Renal cortex interstitium (tissue), 11 donors: Measurements from ENCODE around the gene C14orf132. TPM values are rescaled to one million over a fixed set of nuclear protein-coding genes. Genes with fewer than 3 reads are reported as not detected.
"Not testable (repeated sequence)": the region's sequence is repeated elsewhere in the genome, so short reads cannot be mapped to it uniquely, and the experiment has no call there.

Experiments used
- DNase-seq, 11 donors: peaks; one replicate each; pipeline ENCODE4 v3.0.0-alpha.2; 2013; ENCODE audit warnings: low read depth in 9 of 11, low spot score in 4 of 11; ENCODE audit errors: extremely low read depth in 1 of 11
- polyA plus RNA-seq, 3 donors: library from polyadenylated mRNA; unstranded; fragments of 120-200 nt; gene quantifications; one replicate each; pipeline ENCODE4 v1.2.1, GENCODE V29; 2013; ENCODE audit not compliant: insufficient read length in 3 of 3

The C14orf132 gene
- polyA plus RNA-seq, 3 donors: 30.9 to 37.1 (median 31.4) TPM

DNA sequence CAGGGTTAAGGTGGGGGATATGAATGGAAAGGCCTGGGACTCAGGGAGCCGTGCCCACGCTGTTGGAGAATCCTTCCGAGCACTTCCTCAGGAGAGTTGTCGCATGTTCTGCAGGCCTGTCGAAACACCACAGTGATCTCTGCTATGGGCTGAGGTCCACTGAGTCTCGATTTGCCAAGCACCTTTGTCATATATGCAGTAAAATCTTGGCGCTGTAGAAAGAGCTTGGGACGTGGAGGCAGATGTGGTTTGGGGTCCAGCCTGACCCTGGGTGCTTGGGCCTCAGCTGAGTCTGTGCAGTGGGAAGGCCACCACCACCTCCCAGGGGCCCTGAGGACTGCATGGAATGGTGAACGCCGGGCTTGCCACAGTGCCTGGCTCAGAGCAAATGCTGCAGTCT lies 32.9 kb downstream of the C14orf132 start:
- no peak for DNase-seq

DNA sequence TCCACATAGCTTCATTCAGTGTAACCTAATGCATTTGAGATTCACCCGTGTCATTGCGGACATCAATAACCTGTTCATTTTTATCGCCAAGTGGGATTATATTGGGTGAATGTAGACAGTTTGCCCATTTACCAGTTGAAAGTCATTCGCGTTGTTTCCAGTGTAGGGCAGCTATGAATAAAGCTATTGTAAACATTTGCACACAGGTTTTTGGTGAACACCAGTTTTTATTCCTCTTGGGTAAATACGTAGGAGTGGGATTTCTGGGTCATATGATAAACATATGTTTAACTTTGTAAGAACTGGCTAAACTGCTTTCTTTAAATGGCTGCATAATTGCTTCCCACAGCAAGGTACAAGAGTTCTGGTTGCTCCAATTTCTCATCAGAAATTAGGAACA lies 33.6 kb downstream of the C14orf132 start:
- no peak for DNase-seq

DNA sequence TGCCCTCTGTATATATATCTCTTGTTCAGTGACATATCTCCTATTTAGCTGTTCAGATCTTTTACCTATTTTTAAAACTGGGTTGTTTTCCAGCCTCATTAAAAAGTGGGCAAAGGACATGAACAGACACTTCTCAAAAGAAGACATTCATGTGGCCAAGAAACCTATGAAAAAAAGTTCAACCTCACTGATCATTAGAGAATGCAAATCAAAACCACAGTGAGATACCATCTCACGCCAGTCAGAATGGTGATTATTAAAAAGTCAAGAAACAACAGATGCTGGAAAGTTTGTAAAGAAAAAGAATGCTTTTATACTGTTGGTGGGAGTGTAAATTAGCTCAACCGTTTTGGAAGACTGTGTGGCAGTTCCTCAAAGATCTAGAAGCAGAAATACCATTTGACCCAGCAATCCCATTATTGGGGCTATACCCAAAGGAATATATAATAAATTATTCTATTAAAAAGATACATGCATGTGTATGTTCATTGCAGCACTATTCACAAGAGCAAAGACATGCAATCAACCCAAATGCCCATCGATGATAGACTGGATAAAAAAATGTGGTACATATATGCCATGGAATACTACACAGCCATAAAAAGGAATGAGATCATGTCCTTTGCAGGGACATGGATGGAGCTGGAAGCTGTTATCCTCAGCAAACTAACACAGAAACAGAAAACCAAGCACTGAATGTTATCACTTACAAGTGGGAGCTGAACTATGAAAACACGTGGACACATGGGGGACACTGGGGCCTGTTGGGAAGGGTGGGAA lies 34.3 kb downstream of the C14orf132 start:
- DNase-seq: not testable (repeated sequence)

DNA sequence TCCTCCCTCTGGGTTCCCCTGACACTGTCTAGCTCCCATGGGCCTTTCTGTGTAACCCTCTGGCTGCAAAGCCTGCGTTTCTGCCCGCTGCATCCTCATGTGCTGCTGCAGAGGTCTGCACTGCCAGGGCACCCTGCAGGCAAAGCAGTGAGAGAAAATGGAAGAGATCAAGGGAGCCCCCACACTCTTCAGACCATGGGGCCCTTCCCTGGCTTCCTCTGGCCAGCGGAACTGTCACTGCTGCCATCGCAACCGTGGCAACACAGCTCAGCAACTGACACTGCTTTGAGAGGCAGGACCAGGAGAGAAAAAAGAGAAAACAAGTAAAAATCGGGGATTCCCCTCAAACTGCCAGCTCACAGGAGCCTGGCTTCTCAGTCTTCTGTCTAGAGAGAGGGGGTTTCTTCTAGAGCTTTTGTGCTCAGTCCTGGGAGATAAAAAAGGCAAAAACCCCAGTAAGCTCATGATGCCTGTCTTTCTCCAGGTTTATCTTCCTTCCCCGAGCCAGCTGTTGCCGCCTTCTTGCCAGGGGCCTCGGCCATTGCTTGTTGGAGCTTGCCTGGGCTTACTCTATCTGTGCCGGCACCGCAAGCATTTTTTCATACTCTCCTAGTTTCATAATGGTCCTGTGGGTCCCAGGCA lies 38.9 kb downstream of the C14orf132 start:
- no peak for DNase-seq

DNA sequence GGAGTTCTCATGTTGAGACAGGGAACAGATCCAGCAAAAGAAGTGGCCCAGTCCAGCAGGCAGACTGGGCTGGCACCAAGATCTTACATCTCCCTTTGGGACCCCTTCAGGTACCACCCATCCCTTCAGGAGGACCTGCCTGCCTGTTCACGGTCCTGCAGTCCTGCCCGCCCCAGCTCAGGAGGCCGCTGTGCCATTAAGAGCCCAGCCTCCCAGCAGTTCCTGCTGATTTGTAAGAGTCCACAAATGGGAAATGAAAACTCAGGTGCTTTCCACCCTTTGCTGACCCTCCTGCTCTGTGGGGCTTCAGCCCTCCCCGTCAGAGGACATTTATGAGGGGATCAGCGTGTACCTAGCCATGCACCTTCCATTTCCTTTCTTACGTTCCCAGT lies 39.5 kb downstream of the C14orf132 start:
- no peak for DNase-seq

DNA sequence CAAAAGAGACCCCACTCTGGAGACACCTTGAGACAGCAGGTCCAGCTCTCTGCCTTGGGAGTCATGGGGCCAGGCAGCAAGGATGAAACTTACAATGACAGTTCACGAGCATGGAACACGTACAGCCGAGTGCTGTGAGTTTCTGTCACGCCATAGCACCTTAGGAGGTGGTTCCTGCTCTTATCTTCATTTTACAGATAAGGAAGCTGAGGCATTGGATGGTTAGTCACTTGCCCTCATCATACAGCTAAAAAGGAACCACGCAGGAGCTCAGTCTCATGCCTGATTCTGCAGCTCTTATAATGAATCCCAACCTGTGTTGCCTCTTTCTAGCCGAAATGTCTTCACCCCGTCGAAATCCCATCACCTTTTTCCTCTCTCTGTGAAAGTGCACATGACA lies 39.9 kb downstream of the C14orf132 start:
- DNase-seq: no peak

DNA sequence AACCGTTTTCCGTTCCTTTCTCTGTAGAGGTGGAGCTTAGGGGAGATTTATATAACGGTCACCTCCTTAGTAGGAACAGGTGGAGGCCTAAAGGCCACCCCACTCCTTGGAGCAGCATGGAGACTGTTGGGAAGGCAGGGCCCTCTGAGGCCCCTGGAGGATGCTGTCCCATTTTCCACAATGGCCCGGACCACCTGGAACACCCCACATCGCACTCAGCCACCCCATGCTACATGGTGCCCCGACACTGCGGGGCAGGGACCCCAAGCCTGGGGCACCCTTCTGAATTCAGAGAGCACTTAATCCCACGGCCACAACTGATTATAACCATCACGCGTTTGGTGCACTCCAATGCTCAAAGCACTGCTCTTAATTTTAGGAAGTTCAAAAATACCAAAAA lies 41.4 kb downstream of the C14orf132 start:
- no peak for DNase-seq

DNA sequence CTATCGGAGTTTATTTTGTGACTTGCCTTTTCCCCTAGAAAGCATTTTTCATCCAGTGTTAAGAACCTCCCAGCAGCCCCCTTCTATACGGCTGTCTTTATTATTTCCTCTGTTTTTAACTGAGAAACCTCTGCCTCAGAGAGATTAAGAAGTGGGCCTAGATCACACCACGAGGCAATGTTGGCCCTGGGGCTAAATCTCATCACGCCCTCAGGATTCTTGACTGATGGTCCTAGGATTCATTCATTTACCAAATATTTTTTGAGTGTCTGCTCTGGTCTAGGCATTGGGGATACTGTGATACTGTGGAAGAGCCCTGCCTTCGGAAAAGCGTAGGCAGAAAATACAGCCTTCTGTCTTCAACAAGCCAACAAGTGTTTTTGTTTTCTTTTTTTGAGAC lies 42.1 kb downstream of the C14orf132 start:
- no peak for DNase-seq

DNA sequence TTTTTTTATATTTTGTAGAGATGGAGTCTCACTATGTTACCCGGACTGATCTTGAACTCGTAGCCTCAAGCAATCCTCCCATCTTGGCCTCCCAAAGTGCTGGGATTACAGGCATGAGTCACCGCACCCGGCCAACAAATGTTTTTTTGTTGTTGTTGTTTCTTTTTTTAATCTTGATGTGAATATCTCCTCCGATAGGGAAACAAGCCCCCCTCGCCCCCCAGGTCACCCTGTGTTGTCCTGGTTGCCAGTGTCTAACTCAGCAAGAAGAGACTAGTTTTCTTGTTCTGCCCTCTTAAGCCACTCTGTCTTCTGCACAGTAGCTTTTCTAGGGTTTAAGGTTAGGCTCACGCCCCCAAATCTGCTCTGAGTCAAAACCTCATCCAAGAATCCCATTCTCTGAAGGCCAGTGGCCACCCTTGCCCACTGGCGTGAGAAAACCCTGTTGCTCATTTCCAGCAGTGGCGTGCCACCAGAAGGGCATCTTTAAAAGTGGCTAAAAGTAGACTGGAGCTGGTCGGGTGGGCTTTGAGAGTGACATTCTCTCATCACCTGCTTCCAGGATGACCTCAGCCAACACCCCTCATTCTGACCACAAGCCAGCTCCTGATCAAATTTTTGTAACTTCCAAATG lies 42.7 kb downstream of the C14orf132 start:
- no peak for DNase-seq

DNA sequence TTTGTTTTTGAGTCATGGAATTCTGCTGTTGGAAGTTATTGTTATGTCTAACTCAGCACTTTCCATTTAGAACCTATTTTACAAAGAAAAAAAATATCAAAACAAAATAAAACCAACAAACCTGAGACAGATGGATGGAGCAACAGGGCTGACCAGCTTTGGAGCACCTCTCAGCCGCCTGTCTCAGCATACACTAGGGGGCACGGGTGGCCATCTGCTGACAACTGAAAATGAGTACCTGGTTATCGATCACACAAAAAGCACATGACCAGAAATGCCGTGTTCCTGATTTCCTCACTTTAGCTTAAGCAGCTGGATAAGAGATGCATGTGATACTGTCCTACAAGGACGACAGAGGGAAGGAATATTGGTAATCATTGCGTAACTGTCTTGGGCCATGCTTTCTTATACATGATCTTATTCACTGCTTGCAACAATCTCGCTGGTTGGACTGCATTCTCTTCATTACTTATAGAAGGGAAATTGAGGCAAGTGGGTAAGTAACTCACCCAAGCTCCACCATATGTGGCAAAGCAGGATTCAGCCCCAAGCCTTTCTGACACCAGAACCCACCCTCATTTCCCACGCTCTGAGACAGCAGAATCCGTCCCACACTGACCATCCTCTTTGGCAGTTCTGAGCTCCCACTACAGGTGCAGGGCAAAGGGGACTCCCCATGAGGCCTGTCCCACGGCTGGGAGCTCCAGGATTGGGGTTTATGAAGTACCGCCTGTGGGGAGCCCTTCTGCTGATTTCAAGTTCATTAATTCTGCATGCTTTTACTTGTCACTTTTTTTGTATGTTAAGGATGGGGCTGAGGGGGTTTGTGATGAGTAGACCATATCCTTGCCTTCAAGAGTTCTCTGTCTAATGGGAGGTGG lies 43.5 kb downstream of the C14orf132 start:
- DNase-seq: no peak

DNA sequence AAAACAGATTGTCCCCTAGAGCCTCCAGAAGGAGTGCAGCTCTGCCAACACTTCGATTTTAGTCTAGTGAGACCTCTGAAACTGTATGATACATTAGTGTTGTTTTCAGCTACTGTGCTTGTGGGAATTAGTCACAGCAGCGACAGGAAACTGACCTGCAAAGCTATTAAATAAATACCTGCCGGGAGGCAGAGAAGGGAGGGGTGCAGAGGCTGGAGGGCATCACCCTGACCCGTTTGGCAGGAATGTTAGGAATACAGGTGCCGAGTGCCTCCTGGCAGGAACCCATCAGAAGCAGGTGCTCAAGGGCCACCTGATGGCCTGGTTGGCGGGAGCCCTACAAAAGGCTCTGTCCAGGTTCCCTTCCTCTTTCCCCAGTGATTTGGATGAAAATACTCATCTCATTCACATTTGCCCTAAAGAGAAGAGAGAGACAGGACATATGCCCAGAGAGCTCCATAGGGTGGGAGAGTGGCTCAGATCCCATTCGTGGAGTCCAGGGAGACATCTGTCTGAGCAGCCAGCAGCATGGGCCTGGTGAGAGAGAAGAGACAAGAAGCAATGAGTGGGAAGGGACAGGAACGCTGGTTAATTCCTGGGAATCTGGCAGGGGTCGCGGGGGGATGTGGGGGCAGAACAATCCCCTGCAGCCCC lies 44.6 kb downstream of the C14orf132 start:
- DNase-seq: no peak

DNA sequence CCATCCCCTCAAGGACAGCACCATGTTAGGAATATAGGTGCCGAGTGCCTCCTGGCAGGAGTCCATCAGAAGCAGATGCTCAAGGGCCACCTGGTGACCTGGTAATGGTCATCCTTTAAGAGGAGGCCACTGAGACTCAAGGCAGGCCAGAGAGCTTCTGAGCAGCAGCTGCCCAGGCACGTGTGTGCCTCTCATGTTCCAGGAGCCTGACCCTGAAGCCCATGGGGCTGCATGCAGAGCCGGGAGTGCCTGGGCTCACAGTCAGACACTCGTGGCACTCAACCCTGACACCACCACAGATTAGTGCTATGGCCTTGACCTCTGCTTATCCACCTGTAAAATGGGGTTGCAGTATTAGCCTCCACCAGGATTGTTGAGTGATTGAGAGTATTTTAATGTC lies 45.6 kb downstream of the C14orf132 start:
- no peak for DNase-seq

DNA sequence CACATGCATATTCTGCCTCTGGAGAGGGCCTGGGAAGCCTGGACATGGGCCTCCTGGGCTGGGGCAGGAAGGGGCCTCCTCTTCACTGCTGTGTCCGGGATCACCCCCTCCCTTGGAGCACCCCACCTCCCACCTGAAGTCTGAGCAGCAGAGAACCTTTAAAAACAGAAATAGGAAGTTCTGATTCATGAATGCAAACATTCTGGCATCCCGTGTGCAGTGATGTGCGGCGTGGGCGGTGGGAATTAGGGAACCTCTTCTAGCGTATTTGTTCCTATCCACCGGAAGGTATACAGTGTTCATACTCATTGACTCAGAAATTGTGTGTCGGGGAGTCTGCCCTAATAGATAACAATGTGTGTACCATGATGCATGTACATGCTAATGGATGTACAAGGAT lies 46.2 kb downstream of the C14orf132 start:
- no peak for DNase-seq

DNA sequence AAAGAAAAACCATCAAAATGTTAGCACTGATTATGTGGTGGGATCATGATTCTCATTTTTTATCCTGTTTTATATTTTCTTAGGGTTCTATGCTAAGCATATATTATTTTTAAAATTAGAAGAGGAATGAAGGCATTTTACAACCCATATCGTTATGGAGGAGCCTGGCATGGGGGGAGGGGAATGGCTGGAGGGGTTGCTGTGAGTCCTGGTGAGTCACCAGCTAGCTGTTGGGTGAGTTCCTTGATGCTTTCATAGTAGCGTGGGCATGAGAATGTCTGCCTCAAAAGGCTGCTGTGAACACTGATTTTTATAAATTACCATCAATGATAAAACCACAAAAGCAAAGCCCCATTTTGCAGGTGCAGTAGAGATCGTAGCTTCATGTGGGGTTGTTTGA lies 46.9 kb downstream of the C14orf132 start:
- DNase-seq: no peak

DNA sequence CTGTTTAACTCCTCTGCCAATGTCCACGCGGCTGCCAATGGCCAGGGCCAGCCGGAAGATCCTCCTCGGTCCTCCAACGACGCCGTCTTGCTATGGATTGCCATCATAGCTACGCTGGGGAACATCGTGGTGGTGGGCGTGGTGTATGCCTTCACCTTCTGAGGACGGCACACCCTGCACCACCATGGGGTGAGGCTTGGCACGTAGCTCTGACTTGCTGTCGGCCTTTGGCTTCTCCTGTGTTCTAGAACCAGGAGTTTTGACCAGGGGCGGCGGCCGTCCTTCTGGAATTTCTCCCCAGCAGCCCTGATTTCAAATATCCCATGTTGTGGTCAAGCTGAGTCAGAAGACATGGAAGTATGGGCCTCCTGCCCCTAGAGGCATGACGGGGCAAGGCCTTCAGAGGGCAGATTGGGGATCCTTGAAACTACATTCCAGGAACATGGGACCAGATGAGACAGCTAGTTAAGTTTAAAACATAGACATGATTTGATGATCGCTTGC lies 47.5 kb downstream of the C14orf132 start:
- DNase-seq: no peak

DNA sequence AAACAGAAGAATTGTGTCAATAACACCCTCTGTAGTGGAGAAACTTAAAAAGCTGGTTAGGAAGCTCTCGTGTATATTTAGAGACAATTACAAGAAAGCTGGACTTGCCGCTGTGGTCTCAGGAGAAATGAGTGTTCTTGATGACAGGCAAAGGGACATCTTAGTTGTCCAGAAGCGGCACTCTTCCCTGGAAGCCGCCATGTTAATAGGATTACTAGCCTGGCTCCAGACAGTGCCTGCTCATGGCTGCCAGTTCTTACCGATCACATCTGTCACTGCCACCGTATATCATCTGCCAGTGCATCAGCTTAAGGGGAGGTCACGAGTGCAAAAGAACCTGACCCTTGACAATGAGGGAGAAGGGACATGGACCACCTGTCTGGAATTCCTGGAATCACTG lies 48.9 kb downstream of the C14orf132 start:
- DNase-seq: no peak

DNA sequence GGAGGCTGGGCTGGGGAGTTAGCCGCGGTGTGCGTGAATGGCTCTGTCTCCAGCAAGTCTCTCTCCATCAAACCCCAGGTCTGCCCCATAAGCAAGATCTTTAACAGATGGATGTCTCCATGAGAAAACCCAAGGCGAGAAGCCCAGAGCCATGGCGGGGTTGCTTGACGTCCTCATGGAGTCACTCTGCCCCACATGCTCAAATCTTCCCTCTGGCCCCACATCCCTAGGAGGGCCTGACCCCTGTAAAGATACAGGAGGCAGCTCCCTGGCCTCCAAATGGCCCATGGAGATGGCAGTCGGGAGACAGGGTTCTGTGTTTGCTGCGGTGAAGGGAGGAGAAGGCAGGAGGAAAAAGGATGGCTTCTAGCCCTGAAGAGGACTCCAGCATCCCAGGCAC lies 49.3 kb downstream of the C14orf132 start:
- no peak for DNase-seq

DNA sequence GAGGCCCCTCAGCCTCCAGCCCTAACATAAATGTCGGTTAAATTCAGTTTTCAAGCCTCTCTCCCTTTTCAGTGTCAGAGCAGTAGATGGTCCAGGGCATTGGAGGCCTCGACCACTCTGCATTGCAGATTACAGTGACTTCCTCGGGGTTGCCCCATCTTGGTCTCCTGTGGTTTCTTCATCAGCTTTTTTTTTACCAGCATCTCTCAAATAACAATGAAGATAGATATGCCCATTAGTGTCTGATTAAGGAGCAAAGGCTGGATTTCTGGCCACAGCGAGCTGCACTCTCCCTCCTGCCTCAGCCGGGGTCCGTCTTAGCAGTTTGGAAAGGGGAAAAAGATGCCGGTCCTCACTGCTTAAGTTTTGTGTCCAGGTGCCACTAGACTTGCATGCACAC lies 49.7 kb downstream of the C14orf132 start:
- no peak for DNase-seq

DNA sequence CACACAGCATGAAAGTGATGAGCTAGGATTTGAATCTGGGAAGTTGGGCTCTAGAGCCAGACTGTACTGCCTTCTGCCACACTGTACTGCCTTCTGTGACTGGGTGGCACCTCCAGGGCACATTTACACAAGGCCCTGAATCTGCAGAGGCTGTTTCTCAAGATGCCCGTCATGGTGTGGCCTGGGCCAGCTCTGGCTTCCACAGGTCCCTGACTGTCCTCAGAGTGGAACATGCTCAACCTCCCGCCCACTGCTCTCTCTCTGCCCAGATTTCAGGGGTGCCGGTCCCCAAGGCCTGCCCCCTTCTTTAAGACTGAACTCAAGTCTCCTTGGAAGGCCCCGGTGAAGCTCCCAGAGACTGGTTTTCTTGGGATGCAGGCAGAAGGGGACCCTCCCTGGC lies 50.2 kb downstream of the C14orf132 start:
- no peak for DNase-seq
